ENCODE results near the gene UNC80. TPM values are rescaled to one million over a fixed set of nuclear protein-coding genes. Genes with fewer than 3 reads are reported as not detected.

Gene UNC80
- total RNA-seq, 1 experiment from 2014 or later: 1.8 TPM

DNA sequence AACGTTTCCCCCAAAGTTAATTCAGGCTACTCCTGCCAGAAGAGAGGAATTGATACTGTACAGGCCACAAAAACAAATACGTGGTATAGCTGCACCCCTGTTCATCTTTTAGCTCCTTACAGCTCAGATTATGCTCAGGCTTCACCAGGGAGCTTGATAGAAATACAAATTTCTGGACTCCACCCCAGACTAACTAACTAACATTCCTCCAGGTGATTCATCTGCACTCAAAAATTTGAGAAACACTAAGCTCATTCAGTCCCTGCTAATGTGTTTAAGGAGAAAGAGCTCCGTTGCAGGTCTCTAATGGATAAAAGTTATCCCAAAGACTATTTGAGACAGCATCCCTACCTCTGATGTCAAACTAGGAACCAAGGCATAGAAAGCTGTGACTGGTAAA lies 36.8 kb upstream of the UNC80 start:
- Histone ChIP-seq H3K36me3 (ENCODE audit: insufficient read depth, low read length, poor library complexity, severe bottlenecking) (no peaks in the 10 kb centered on the region), H3K4me3 (ENCODE audit: low read depth, low read length, poor library complexity, severe bottlenecking) (no peak overlapping the region), H3K27me3 (replicated peaks; ENCODE audit: insufficient read depth, low read depth, low read length, poor library complexity) (peaks cover 38% of the 10 kb centered on the region), H3K27ac (ENCODE audit: low read depth, low read length, poor library complexity, severe bottlenecking) (no peak overlapping the region), H3K4me1 (ENCODE audit: insufficient read depth, low read length, poor library complexity, severe bottlenecking) (no peaks in the 10 kb centered on the region), H3K9me3 (ENCODE audit: low read depth, low read length, poor library complexity, severe bottlenecking) (no peaks in the 10 kb centered on the region)
- TF ChIP-seq, protein P1, sequence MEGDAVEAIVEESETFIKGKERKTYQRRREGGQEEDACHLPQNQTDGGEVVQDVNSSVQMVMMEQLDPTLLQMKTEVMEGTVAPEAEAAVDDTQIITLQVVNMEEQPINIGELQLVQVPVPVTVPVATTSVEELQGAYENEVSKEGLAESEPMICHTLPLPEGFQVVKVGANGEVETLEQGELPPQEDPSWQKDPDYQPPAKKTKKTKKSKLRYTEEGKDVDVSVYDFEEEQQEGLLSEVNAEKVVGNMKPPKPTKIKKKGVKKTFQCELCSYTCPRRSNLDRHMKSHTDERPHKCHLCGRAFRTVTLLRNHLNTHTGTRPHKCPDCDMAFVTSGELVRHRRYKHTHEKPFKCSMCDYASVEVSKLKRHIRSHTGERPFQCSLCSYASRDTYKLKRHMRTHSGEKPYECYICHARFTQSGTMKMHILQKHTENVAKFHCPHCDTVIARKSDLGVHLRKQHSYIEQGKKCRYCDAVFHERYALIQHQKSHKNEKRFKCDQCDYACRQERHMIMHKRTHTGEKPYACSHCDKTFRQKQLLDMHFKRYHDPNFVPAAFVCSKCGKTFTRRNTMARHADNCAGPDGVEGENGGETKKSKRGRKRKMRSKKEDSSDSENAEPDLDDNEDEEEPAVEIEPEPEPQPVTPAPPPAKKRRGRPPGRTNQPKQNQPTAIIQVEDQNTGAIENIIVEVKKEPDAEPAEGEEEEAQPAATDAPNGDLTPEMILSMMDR (conservative IDR thresholded peaks at IDR 0.05; ENCODE audit: low read depth, low read length): no peak
- no peak for TF ChIP-seq EZH2 (IDR thresholded peaks at IDR 0.05; ENCODE audit: borderline replicate concordance, low read depth, low read length, poor library complexity, severe bottlenecking)
- POLR2A ChIA-PET (ENCODE audit: low non-redundant PET): no interaction called here
- intact Hi-C loops (cut with micrococcal nuclease; ENCODE audit: unreplicated experiment): no loop called here
- no peak for DNase-seq (ENCODE audit: low spot score)
- no TSS peak for BruUV-seq (replicated peaks)
- CTCF ChIA-PET: no interaction called here

DNA sequence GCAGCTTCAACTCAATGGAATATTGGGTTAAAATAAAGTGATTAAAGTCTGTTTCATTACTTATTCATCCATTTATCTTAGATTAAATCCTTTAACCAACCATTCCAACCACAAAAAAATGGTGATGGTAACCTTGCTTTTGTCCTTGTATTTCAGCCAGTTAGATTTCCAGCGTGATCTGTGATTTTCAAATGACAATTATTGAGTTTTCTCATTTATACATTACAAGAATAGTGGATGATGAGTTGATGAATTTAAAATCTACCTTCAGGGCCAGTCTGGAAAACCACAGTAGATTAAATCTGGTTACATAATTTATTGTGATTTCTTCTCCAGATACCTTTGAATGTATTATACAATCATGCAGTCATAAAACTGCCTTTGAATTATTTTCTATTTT lies 29.7 kb upstream of the UNC80 start:
- ChIA-PET POLR2A (ENCODE audit: low non-redundant PET) (no interaction called here), CTCF (no interaction called here)
- H3K4me1 ChIP-seq (ENCODE audit: insufficient read depth, low read length, poor library complexity, severe bottlenecking): no peaks in the 10 kb centered on the region
- H3K4me3 ChIP-seq (ENCODE audit: low read depth, low read length, poor library complexity, severe bottlenecking): no peak overlapping the region
- TF ChIP-seq EZH2 (IDR thresholded peaks at IDR 0.05; ENCODE audit: borderline replicate concordance, low read depth, low read length, poor library complexity, severe bottlenecking): no peak
- H3K27me3 ChIP-seq (replicated peaks; ENCODE audit: insufficient read depth, low read depth, low read length, poor library complexity): peaks cover 50% of the 10 kb centered on the region
- no peak for DNase-seq (ENCODE audit: low spot score)
- intact Hi-C loops (cut with micrococcal nuclease; ENCODE audit: unreplicated experiment): no loop called here
- no peak overlapping the region for H3K27ac ChIP-seq (ENCODE audit: low read depth, low read length, poor library complexity, severe bottlenecking)
- no peaks in the 10 kb centered on the region for H3K36me3 ChIP-seq (ENCODE audit: insufficient read depth, low read length, poor library complexity, severe bottlenecking)
- H3K9me3 ChIP-seq (ENCODE audit: low read depth, low read length, poor library complexity, severe bottlenecking): no peaks in the 10 kb centered on the region
- BruUV-seq (replicated peaks): no TSS peak

DNA sequence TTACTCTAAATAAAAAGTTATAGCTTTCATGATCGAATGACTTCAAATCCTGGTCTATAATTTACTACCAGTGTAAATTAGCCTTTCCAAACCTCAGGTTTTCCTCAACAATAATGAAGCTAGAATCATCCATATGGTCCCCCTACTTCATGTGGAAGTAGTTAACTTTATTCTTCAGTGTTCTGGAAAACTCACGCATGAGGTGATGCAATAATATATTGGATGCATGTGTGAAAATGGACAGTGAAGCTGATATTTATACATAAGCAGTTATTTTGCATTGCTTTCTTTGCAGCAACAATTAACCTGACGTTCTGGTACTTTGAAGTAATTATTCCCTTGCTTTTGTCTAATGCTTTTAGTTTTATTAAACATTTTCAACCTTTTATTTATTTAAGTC lies 18.6 kb upstream of the UNC80 start:
- no peaks in the 10 kb centered on the region for H3K9me3 ChIP-seq (ENCODE audit: low read depth, low read length, poor library complexity, severe bottlenecking)
- POLR2A ChIA-PET (ENCODE audit: low non-redundant PET): no interaction called here
- no peaks in the 10 kb centered on the region for H3K4me1 ChIP-seq (ENCODE audit: insufficient read depth, low read length, poor library complexity, severe bottlenecking)
- peaks cover 27% of the 10 kb centered on the region for H3K27me3 ChIP-seq (replicated peaks; ENCODE audit: insufficient read depth, low read depth, low read length, poor library complexity)
- no peaks in the 10 kb centered on the region for H3K36me3 ChIP-seq (ENCODE audit: insufficient read depth, low read length, poor library complexity, severe bottlenecking)
- TF ChIP-seq, protein P1 (conservative IDR thresholded peaks at IDR 0.05; ENCODE audit: low read depth, low read length): no peak
- TF ChIP-seq EZH2 (IDR thresholded peaks at IDR 0.05; ENCODE audit: borderline replicate concordance, low read depth, low read length, poor library complexity, severe bottlenecking): no peak
- no TSS peak for BruUV-seq (replicated peaks)
- H3K27ac ChIP-seq (ENCODE audit: low read depth, low read length, poor library complexity, severe bottlenecking): no peak overlapping the region
- DNase-seq (ENCODE audit: low spot score): no peak
- intact Hi-C loops (cut with micrococcal nuclease; ENCODE audit: unreplicated experiment): no loop called here
- H3K4me3 ChIP-seq (ENCODE audit: low read depth, low read length, poor library complexity, severe bottlenecking): no peak overlapping the region
- CTCF ChIA-PET: no interaction called here

DNA sequence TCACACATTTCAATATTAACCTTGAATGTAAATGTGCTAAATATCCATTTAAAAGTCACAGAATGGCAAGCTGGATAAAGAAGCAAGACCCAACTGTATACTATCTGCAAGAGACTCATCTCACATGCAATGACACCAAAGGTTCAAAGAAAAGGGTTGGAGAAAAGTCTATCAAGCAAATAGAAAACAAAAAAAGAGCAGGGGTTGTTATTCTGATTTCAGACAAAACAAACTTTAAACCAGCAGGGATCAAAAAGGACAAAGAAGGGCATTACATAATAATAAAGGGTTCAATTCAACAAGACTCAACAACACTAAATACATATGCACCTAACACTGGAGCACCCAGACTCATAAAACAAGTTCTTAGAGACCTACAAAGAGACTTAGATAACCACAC lies 14.5 kb upstream of the UNC80 start:
- Histone ChIP-seq H3K27me3 (replicated peaks; ENCODE audit: insufficient read depth, low read depth, low read length, poor library complexity) (peaks cover 65% of the 10 kb centered on the region), H3K27ac (ENCODE audit: low read depth, low read length, poor library complexity, severe bottlenecking) (no peak overlapping the region), H3K36me3 (ENCODE audit: insufficient read depth, low read length, poor library complexity, severe bottlenecking) (no peaks in the 10 kb centered on the region), H3K4me3 (ENCODE audit: low read depth, low read length, poor library complexity, severe bottlenecking) (no peak overlapping the region), H3K9me3 (ENCODE audit: low read depth, low read length, poor library complexity, severe bottlenecking) (no peaks in the 10 kb centered on the region), H3K4me1 (ENCODE audit: insufficient read depth, low read length, poor library complexity, severe bottlenecking) (no peaks in the 10 kb centered on the region)
- BruUV-seq (replicated peaks): no TSS peak
- POLR2A ChIA-PET (ENCODE audit: low non-redundant PET): interaction anchor here (0.6 kb wide), 1 partner anchor 418 kb away, joined by 4 read pairs; no protein-coding TSS in a partner anchor
- intact Hi-C loops (cut with micrococcal nuclease; ENCODE audit: unreplicated experiment): no loop called here
- CTCF ChIA-PET: no interaction called here
- no peak for TF ChIP-seq EZH2 (IDR thresholded peaks at IDR 0.05; ENCODE audit: borderline replicate concordance, low read depth, low read length, poor library complexity, severe bottlenecking)
- TF ChIP-seq, protein P1 (conservative IDR thresholded peaks at IDR 0.05; ENCODE audit: low read depth, low read length): no peak
- DNase-seq (ENCODE audit: low spot score): no peak
